Psoas muscle (tissue), 8 donors: ENCODE data around the gene CNPY3. TPM values are rescaled to one million over a fixed set of nuclear protein-coding genes. Genes with fewer than 3 reads are reported as not detected.
A peak's percentile ranks its signal among the peaks of the same experiment; 100 is the strongest.

Experiments
- ATAC-seq, 4 donors: fragments of 200-7000 bp; cut with Tn5 transposase; one replicate each; pipeline ENCODE4 v1.9.1; 2020; ENCODE audit warnings: moderate library complexity in 3 of 4, mild to moderate bottlenecking in 2 of 4
- DNase-seq, 2 donors: peaks; one replicate each; pipeline ENCODE4 v3.0.0-alpha.2; 2020
- H3K27ac ChIP-seq: fragments of 200-600 bp; one replicate; pipeline ENCODE4 v1.8.0; 2022
- H3K27me3 ChIP-seq, 3 donors: fragments of 200-600 bp in 1 of 3; one replicate each; pipeline versions ENCODE4 v1.6.1 to v1.8.0; 2013 to 2022; ENCODE audit warnings: low read length in 2 of 3, mild to moderate bottlenecking in 2 of 3, moderate library complexity in 1 of 3; ENCODE audit not compliant: insufficient read depth in 3 of 3
- H3K36me3 ChIP-seq, 2 donors: fragments of 200-600 bp in 1 of 2; one replicate each; pipeline versions ENCODE4 v1.6.1 to v1.8.0; 2013 to 2022; ENCODE audit warnings: low read depth in 1 of 2, mild to moderate bottlenecking in 1 of 2, moderate library complexity in 1 of 2; ENCODE audit not compliant: insufficient read depth in 1 of 2
- H3K4me1 ChIP-seq: fragments of 200-600 bp; one replicate; pipeline ENCODE4 v1.8.0; 2022
- H3K4me3 ChIP-seq: fragments of 200-600 bp; one replicate; pipeline ENCODE4 v1.8.0; 2022; ENCODE audit warnings: mild to moderate bottlenecking
- H3K9me3 ChIP-seq: fragments of 200-600 bp; one replicate; pipeline ENCODE4 v1.8.0; 2022
- CTCF ChIP-seq: fragments of 200-600 bp; IDR thresholded peaks from one replicate; pipeline ENCODE4 v1.8.0; 2022; ENCODE audit warnings: antibody characterized with exemption
- WGBS, 3 donors: extraction: QIAGEN DNeasy Blood & Tissue Kit; methylation state at CpG; one replicate each; pipeline versions ENCODE4 v1.1.6 to v1.1.7; 2013; 5-methylcytosine and 5-hydroxymethylcytosine counted together
- intact Hi-C, 2 donors: fragments of 100-400 bp; cut with DNase I; formaldehyde crosslinking; loops; one replicate each; pipeline versions ENCODE4 v1.11.0 to v1.14.2; 2022
- polyA plus RNA-seq, 3 donors: library from polyadenylated mRNA; stranded (reverse); fragments of 200-250 nt; gene quantifications; one replicate each; pipeline ENCODE4 v1.2.3, GENCODE V29; 2013
- total RNA-seq, 4 donors: library from RNA; stranded (reverse); fragmentation: NEBNext Ultra II Directional in 2 of 4; extraction: Animal tissue kit (Norgen Biotek cat#: 25700) in 2 of 4; gene quantifications; one replicate each; pipeline versions ENCODE4 v1.2.1 to v1.2.4, GENCODE V29; 2021 to 2023
- donor health status: healthy with polysubstance abuse.
- donor health status: DM: no; HTN: no; CAD: no; lungs with moderate emphysema.
- donor health status: Bipolar disorder and iron deficiency.
- donor health status: healthy.
- donor health status: DM: yes; HTN: yes; CAD: no.
- donor health status: DM: no; HTN: no; CAD: no.
- donor health status: DM: no; HTN: no; CAD: no.
- donor health status: DM: yes; HTN: yes; CAD: no.

The CNPY3 gene
- total and polyA plus RNA-seq, 7 donors = 5.7 to 13.7 (median 10.8) TPM

- WGBS, 3 donors = 1 to 3% (median 2%) methylated on average over 59 to 62 of the region's 62 CpGs
- TF ChIP-seq CTCF = no peak
- Histone ChIP-seq H3K36me3 (peaks cover 2 to 32% of the 10 kb centered on the region in 2 donors), H3K27ac (no peak within 1 kb of the TSS), H3K4me1 (peaks cover 16% of the 10 kb centered on the region), H3K9me3 (no peaks in the 10 kb centered on the region), H3K27me3 (no peaks in the 10 kb centered on the region), H3K4me3 (peak within 1 kb of the TSS; percentile 72)
- ATAC-seq = peak; percentile 69 to 88 (median 80)
- intact Hi-C loops = no loop called here
- peak; percentile 51 to 73 for DNase-seq
Observed at GRCh38 chr6:42960243-42961019, 31.2 kb downstream of the CNPY3 start, which contains the start of gene GNMT. TSS of gene GNMT (plus strand) at chr6:42960754. CDS start at chr6:42960768, 14 bp downstream.

- no peak for TF ChIP-seq CTCF
- ATAC-seq = peak; percentile 22 to 37 (median 34)
- DNase-seq = no peak
Observed at GRCh38 chr6:42961020-42961470, 31.8 kb downstream of the CNPY3 start.

GRCh38 chr6:42962096-42962495 lies 32.8 kb downstream of the CNPY3 start:
- intact Hi-C loops = no loop called here
- H3K4me1 ChIP-seq = peaks cover 16% of the 10 kb centered on the region
- H3K27ac ChIP-seq = no peak overlapping the region
- no peaks in the 10 kb centered on the region for H3K9me3 ChIP-seq
- H3K36me3 ChIP-seq = peaks cover 2 to 49% of the 10 kb centered on the region in 2 donors
- 90 to 93% (median 91%) methylated on average over 12 of the region's 12 CpGs for WGBS, 3 donors
- H3K4me3 ChIP-seq = no peak overlapping the region
- ATAC-seq (no peak), DNase-seq (no peak)
- H3K27me3 ChIP-seq = no peaks in the 10 kb centered on the region
- TF ChIP-seq CTCF = no peak

More at GRCh38 chr6:42961020-42961470, 31.8 kb downstream of the CNPY3 start:
- peak overlapping the region; percentile 72 for H3K4me3 ChIP-seq
- H3K9me3 ChIP-seq = no peaks in the 10 kb centered on the region
- no peak overlapping the region for H3K27ac ChIP-seq
- no peaks in the 10 kb centered on the region for H3K27me3 ChIP-seq
- peaks cover 16% of the 10 kb centered on the region for H3K4me1 ChIP-seq
- intact Hi-C loops = no loop called here
- 13 to 20% (median 17%) methylated on average over 15 of the region's 15 CpGs for WGBS, 3 donors
- peaks cover 2 to 38% of the 10 kb centered on the region in 2 donors for H3K36me3 ChIP-seq

GRCh38 chr6:42962502-42963178 lies 33.4 kb downstream of the CNPY3 start:
- DNase-seq = no peak
- peaks cover 2 to 54% of the 10 kb centered on the region in 2 donors for H3K36me3 ChIP-seq
- H3K27me3 ChIP-seq = no peaks in the 10 kb centered on the region
- no peak overlapping the region for H3K4me3 ChIP-seq
- H3K27ac ChIP-seq = no peak overlapping the region
- TF ChIP-seq CTCF = no peak
- peaks cover 16% of the 10 kb centered on the region for H3K4me1 ChIP-seq
- WGBS, 3 donors = 89 to 90% (median 89%) methylated on average over 13 of the region's 13 CpGs
- intact Hi-C loops = no loop called here
- H3K9me3 ChIP-seq = no peaks in the 10 kb centered on the region
- ATAC-seq = no peak
